ENCODE results near the gene EIF4G2. TPM values are rescaled to one million over a fixed set of nuclear protein-coding genes. Genes with fewer than 3 reads are reported as not detected.

The EIF4G2 gene
- total RNA-seq, 1 donor from 2014 or later: 1,052 TPM

GRCh38 chr11:10800292-10800691, 8.4 kb downstream of the EIF4G2 start:
- Histone ChIP-seq H3K4me3 (no peak overlapping the region), H3K79me2 (ENCODE audit: low read depth) (peaks cover 46% of the 10 kb centered on the region), H3K27me3 (no peaks in the 10 kb centered on the region), H4K20me1 (ENCODE audit: low read depth) (peaks cover 96% of the 10 kb centered on the region), H3K27ac (peak overlapping the region; percentile 16), H3K36me3 (peaks cover 93% of the 10 kb centered on the region), H3K9ac (no peak overlapping the region), H2AFZ (replicated peaks) (no peak overlapping the region), H3K9me3 (ENCODE audit: low read depth) (no peaks in the 10 kb centered on the region), H3K4me1 (peaks cover 5% of the 10 kb centered on the region), H3F3A (ENCODE audit: low read depth) (peaks cover 100% of the 10 kb centered on the region), H3K4me2 (no peak overlapping the region)
- TF ChIP-seq CTCF (IDR thresholded peaks at IDR 0.05): no peak
- peaks cover 61% of the 10 kb centered on the region for H3K36me3 Mint-ChIP-seq
- no peak overlapping the region for H3K27ac Mint-ChIP-seq
- no peaks in the 10 kb centered on the region for H3K27me3 Mint-ChIP-seq (ENCODE audit: insufficient read depth, low read depth)
- DNase-seq (ENCODE audit: low spot score): no peak
- no peak overlapping the region for H3K4me3 Mint-ChIP-seq
- no peaks in the 10 kb centered on the region for H3K9me3 Mint-ChIP-seq
- peaks cover 14% of the 10 kb centered on the region for H3K4me1 Mint-ChIP-seq

- Mint-ChIP-seq H3K4me3 (no peak overlapping the region), H3K27me3 (ENCODE audit: insufficient read depth, low read depth) (peaks cover 3% of the 10 kb centered on the region), H3K36me3 (peaks cover 49% of the 10 kb centered on the region), H3K27ac (no peak overlapping the region), H3K9me3 (no peaks in the 10 kb centered on the region), H3K4me1 (peaks cover under 1% of the 10 kb centered on the region)
- TF ChIP-seq CTCF (IDR thresholded peaks at IDR 0.05) (no peak), EZH2phosphoT487 (IDR thresholded peaks at IDR 0.05) (no peak), EZH2 (IDR thresholded peaks at IDR 0.05) (no peak)
- Histone ChIP-seq H4K20me1 (ENCODE audit: low read depth) (peaks cover 78% of the 10 kb centered on the region), H3F3A (ENCODE audit: low read depth) (peaks cover 97% of the 10 kb centered on the region), H3K9ac (no peak overlapping the region), H3K4me2 (no peak overlapping the region), H3K4me3 (no peak overlapping the region), H2AFZ (replicated peaks) (no peak overlapping the region), H3K27me3 (no peaks in the 10 kb centered on the region), H3K9me3 (ENCODE audit: low read depth) (no peaks in the 10 kb centered on the region), H3K27ac (no peak overlapping the region), H3K4me1 (no peaks in the 10 kb centered on the region), H3K79me2 (ENCODE audit: low read depth) (peaks cover 27% of the 10 kb centered on the region), H3K36me3 (peaks cover 74% of the 10 kb centered on the region)
- no peak for DNase-seq (ENCODE audit: low spot score)
These were observed 10.3 kb downstream of the EIF4G2 start for GRCh38 chr11:10798330-10798928.

- Histone ChIP-seq H3K4me3 (no peak overlapping the region), H3K4me2 (no peak overlapping the region), H3F3A (ENCODE audit: low read depth) (peaks cover 95% of the 10 kb centered on the region), H3K36me3 (peaks cover 65% of the 10 kb centered on the region), H3K27me3 (peaks cover 8% of the 10 kb centered on the region), H4K20me1 (ENCODE audit: low read depth) (peaks cover 69% of the 10 kb centered on the region), H3K9me3 (ENCODE audit: low read depth) (no peaks in the 10 kb centered on the region), H3K27ac (no peak overlapping the region), H3K4me1 (no peaks in the 10 kb centered on the region), H2AFZ (replicated peaks) (no peak overlapping the region), H3K9ac (no peak overlapping the region), H3K79me2 (ENCODE audit: low read depth) (peaks cover 18% of the 10 kb centered on the region)
- Mint-ChIP-seq H3K4me3 (no peak overlapping the region), H3K27me3 (ENCODE audit: insufficient read depth, low read depth) (peaks cover 3% of the 10 kb centered on the region), H3K9me3 (no peaks in the 10 kb centered on the region), H3K36me3 (peaks cover 45% of the 10 kb centered on the region), H3K4me1 (peaks cover 5% of the 10 kb centered on the region), H3K27ac (no peak overlapping the region)
- no peak for TF ChIP-seq CTCF (IDR thresholded peaks at IDR 0.05)
- no peak for TF ChIP-seq EZH2 (IDR thresholded peaks at IDR 0.05)
- TF ChIP-seq EZH2phosphoT487 (IDR thresholded peaks at IDR 0.05): no peak
- DNase-seq (ENCODE audit: low spot score): no peak
These were observed 11.2 kb downstream of the EIF4G2 start for GRCh38 chr11:10797531-10797930.

Measured in neural progenitor cell (in vitro differentiated cells).